ENCODE results near the gene AQP1. TPM values are rescaled to one million over a fixed set of nuclear protein-coding genes. Genes with fewer than 3 reads are reported as not detected.

AQP1 gene
- total and polyA plus RNA-seq, 2 of the 8 experiments (the other 6 are each of a cell fraction or from before 2014, with no cell fraction given): 0.18 to 0.19 TPM

DNA sequence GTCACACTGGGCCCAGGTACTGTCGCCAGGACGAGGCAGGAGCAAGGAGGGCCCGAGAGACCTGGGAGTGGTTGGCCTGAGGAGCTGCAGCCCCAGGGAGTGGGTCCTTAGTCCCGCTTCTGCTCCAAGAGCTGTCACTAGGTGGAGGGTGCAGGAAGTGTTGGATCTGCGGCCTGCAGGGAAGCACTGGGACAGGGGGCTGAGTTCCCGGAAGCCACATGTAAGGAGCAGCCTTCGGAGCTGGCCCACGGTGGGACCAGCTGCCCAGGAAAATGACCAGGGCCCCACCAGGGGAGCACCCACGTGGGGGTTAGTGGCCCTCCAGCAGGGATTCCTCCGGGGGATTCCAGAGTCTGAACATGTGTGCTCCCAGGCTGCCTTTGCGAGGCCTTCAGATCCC lies 9.2 kb upstream of the AQP1 start (continued):
- TF ChIP-seq, protein P1, sequence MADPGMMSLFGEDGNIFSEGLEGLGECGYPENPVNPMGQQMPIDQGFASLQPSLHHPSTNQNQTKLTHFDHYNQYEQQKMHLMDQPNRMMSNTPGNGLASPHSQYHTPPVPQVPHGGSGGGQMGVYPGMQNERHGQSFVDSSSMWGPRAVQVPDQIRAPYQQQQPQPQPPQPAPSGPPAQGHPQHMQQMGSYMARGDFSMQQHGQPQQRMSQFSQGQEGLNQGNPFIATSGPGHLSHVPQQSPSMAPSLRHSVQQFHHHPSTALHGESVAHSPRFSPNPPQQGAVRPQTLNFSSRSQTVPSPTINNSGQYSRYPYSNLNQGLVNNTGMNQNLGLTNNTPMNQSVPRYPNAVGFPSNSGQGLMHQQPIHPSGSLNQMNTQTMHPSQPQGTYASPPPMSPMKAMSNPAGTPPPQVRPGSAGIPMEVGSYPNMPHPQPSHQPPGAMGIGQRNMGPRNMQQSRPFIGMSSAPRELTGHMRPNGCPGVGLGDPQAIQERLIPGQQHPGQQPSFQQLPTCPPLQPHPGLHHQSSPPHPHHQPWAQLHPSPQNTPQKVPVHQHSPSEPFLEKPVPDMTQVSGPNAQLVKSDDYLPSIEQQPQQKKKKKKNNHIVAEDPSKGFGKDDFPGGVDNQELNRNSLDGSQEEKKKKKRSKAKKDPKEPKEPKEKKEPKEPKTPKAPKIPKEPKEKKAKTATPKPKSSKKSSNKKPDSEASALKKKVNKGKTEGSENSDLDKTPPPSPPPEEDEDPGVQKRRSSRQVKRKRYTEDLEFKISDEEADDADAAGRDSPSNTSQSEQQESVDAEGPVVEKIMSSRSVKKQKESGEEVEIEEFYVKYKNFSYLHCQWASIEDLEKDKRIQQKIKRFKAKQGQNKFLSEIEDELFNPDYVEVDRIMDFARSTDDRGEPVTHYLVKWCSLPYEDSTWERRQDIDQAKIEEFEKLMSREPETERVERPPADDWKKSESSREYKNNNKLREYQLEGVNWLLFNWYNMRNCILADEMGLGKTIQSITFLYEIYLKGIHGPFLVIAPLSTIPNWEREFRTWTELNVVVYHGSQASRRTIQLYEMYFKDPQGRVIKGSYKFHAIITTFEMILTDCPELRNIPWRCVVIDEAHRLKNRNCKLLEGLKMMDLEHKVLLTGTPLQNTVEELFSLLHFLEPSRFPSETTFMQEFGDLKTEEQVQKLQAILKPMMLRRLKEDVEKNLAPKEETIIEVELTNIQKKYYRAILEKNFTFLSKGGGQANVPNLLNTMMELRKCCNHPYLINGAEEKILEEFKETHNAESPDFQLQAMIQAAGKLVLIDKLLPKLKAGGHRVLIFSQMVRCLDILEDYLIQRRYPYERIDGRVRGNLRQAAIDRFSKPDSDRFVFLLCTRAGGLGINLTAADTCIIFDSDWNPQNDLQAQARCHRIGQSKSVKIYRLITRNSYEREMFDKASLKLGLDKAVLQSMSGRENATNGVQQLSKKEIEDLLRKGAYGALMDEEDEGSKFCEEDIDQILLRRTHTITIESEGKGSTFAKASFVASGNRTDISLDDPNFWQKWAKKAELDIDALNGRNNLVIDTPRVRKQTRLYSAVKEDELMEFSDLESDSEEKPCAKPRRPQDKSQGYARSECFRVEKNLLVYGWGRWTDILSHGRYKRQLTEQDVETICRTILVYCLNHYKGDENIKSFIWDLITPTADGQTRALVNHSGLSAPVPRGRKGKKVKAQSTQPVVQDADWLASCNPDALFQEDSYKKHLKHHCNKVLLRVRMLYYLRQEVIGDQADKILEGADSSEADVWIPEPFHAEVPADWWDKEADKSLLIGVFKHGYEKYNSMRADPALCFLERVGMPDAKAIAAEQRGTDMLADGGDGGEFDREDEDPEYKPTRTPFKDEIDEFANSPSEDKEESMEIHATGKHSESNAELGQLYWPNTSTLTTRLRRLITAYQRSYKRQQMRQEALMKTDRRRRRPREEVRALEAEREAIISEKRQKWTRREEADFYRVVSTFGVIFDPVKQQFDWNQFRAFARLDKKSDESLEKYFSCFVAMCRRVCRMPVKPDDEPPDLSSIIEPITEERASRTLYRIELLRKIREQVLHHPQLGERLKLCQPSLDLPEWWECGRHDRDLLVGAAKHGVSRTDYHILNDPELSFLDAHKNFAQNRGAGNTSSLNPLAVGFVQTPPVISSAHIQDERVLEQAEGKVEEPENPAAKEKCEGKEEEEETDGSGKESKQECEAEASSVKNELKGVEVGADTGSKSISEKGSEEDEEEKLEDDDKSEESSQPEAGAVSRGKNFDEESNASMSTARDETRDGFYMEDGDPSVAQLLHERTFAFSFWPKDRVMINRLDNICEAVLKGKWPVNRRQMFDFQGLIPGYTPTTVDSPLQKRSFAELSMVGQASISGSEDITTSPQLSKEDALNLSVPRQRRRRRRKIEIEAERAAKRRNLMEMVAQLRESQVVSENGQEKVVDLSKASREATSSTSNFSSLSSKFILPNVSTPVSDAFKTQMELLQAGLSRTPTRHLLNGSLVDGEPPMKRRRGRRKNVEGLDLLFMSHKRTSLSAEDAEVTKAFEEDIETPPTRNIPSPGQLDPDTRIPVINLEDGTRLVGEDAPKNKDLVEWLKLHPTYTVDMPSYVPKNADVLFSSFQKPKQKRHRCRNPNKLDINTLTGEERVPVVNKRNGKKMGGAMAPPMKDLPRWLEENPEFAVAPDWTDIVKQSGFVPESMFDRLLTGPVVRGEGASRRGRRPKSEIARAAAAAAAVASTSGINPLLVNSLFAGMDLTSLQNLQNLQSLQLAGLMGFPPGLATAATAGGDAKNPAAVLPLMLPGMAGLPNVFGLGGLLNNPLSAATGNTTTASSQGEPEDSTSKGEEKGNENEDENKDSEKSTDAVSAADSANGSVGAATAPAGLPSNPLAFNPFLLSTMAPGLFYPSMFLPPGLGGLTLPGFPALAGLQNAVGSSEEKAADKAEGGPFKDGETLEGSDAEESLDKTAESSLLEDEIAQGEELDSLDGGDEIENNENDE (IDR thresholded peaks at IDR 0.05; ENCODE audit: insufficient replicate concordance, low read length): no peak
- TF ChIP-seq RAD21 (IDR thresholded peaks at IDR 0.05 in 1 of 2, conservative IDR thresholded peaks at IDR 0.05 in 1 of 2; ENCODE audit: low read depth in 2 of 2, low read length in 2 of 2): no peak
- TF ChIP-seq KDM1A (IDR thresholded peaks at IDR 0.05; ENCODE audit: borderline replicate concordance, low read length): no peak
- TF ChIP-seq TAF7 (optimal IDR thresholded peaks at IDR 0.05; ENCODE audit: borderline replicate concordance, low read depth, low read length): no peak
- no peak for TF ChIP-seq RXRA (IDR thresholded peaks at IDR 0.05; ENCODE audit: insufficient read depth, low read depth, low read length)
- TF ChIP-seq CHD2 (IDR thresholded peaks at IDR 0.05; ENCODE audit: low read length): no peak
- no peak for TF ChIP-seq SIN3A (conservative IDR thresholded peaks at IDR 0.05 in 1 of 2, IDR thresholded peaks at IDR 0.05 in 1 of 2; ENCODE audit: low read depth in 1 of 2, low read length in 2 of 2)
- no peak for TF ChIP-seq FOSL1 (IDR thresholded peaks at IDR 0.05; ENCODE audit: insufficient read depth, low read depth, low read length)
- TF ChIP-seq EZH2 (IDR thresholded peaks at IDR 0.05; ENCODE audit: low read depth, low read length, severe bottlenecking): no peak
- no peak for TF ChIP-seq BACH1 (IDR thresholded peaks at IDR 0.05; ENCODE audit: low read length)
- TF ChIP-seq, protein P2, sequence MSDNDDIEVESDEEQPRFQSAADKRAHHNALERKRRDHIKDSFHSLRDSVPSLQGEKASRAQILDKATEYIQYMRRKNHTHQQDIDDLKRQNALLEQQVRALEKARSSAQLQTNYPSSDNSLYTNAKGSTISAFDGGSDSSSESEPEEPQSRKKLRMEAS (IDR thresholded peaks at IDR 0.05): no peak
